CD14-positive monocyte (primary cell): ENCODE data around the gene ADCY1. TPM values are rescaled to one million over a fixed set of nuclear protein-coding genes. Genes with fewer than 3 reads are reported as not detected.

Experiments
- DNase-seq, 3 donors: peaks; one replicate each; pipeline ENCODE4 v3.0.0-alpha.2; 2011 to 2022
- H2AFZ ChIP-seq: 2 replicates; pipeline ENCODE4 v1.6.0; 2012; ENCODE audit warnings: mild to moderate bottlenecking, low read depth, low read length, inconsistent platforms; ENCODE audit not compliant: insufficient read depth, poor library complexity, severe bottlenecking
- H3K27ac ChIP-seq, 2 donors: 1 replicate in 1 of 2; 2 replicates in 1 of 2; pipeline ENCODE4 v1.5.1; 2012 to 2013; ENCODE audit warnings: low read length in 2 of 2, control low read depth in 1 of 2, inconsistent platforms in 1 of 2, low read depth in 1 of 2, mild to moderate bottlenecking in 1 of 2
- H3K27me3 ChIP-seq, 2 donors: one replicate each; pipeline versions ENCODE4 v1.6.0 to v1.6.1; 2011 to 2013; ENCODE audit warnings: low read length in 2 of 2; ENCODE audit not compliant: control insufficient read depth in 2 of 2, insufficient read depth in 2 of 2
- H3K36me3 ChIP-seq, 2 donors: replicated peaks in 1 of 2; 1 replicate in 1 of 2; 2 replicates in 1 of 2; pipeline versions ENCODE4 v1.5.1 to v1.6.1; 2012 to 2013; ENCODE audit warnings: low read length in 2 of 2, control low read depth in 1 of 2, inconsistent platforms in 1 of 2, mild to moderate bottlenecking in 1 of 2; ENCODE audit not compliant: insufficient read depth in 2 of 2, control insufficient read depth in 1 of 2
- H3K4me1 ChIP-seq, 2 donors: 1 replicate in 1 of 2; 2 replicates in 1 of 2; pipeline versions ENCODE4 v1.5.1 to v1.6.1; 2012 to 2013; ENCODE audit warnings: low read length in 2 of 2, control low read depth in 1 of 2, inconsistent platforms in 1 of 2, mild to moderate bottlenecking in 1 of 2, moderate library complexity in 1 of 2; ENCODE audit not compliant: insufficient read depth in 2 of 2, control insufficient read depth in 1 of 2
- H3K4me2 ChIP-seq: replicated peaks from 2 replicates; pipeline ENCODE3; 2012; ENCODE audit warnings: low read length, moderate library complexity, mild to moderate bottlenecking; ENCODE audit not compliant: poor library complexity, severe bottlenecking; ENCODE audit errors: extremely low read depth
- H3K4me3 ChIP-seq, 3 experiments: fragments of 200-600 bp in 1 of 3; sonication (generic) in 1 of 3; replicated peaks in 1 of 3; 1 replicate in 2 of 3; 2 replicates in 1 of 3; pipeline ENCODE4 v1.5.1; 2011 to 2013; ENCODE audit warnings: low read length in 3 of 3, mild to moderate bottlenecking in 3 of 3, control low read depth in 2 of 3, low read depth in 2 of 3, inconsistent platforms in 1 of 3, moderate library complexity in 1 of 3
- H3K79me2 ChIP-seq: 2 replicates; pipeline ENCODE4 v1.6.0; 2012; ENCODE audit warnings: mild to moderate bottlenecking, control low read depth, inconsistent platforms, low read length, moderate library complexity; ENCODE audit not compliant: insufficient read depth
- H3K9ac ChIP-seq: 2 replicates; pipeline ENCODE4 v1.6.0; 2017; ENCODE audit warnings: low read length, mild to moderate bottlenecking; ENCODE audit not compliant: insufficient read depth, poor library complexity, severe bottlenecking
- H3K9me3 ChIP-seq, 2 donors: replicated peaks in 1 of 2; 1 replicate in 1 of 2; 2 replicates in 1 of 2; pipeline versions ENCODE4 v1.5.1 to v1.6.1; 2012 to 2013; ENCODE audit warnings: low read length in 2 of 2, control low read depth in 1 of 2; ENCODE audit not compliant: control insufficient read depth in 1 of 2, insufficient read depth in 1 of 2
- H4K20me1 ChIP-seq: 2 replicates; pipeline ENCODE4 v1.6.0; 2012; ENCODE audit warnings: mild to moderate bottlenecking, low read length, control low read depth, moderate library complexity; ENCODE audit not compliant: insufficient read depth
- H3K27ac Mint-ChIP-seq, 7 donors: one replicate each; pipeline ENCODE4 v1.8.0; 2020; ENCODE audit warnings: mild to moderate bottlenecking in 7 of 7, mixed read lengths in 7 of 7, moderate library complexity in 6 of 7, inconsistent platforms in 2 of 7
- H3K27me3 Mint-ChIP-seq, 3 donors: one replicate each; pipeline ENCODE4 v1.8.0; 2021 to 2022; ENCODE audit warnings: low read depth in 3 of 3, mild to moderate bottlenecking in 3 of 3, mixed read lengths in 3 of 3, moderate library complexity in 3 of 3, inconsistent platforms in 1 of 3
- H3K36me3 Mint-ChIP-seq, 2 donors: one replicate each; pipeline ENCODE4 v1.8.0; 2020; ENCODE audit warnings: mixed read lengths in 2 of 2, inconsistent platforms in 1 of 2, mild to moderate bottlenecking in 1 of 2
- H3K4me1 Mint-ChIP-seq: one replicate; pipeline ENCODE4 v1.8.0; 2020; ENCODE audit warnings: mild to moderate bottlenecking, mixed read lengths
- H3K4me3 Mint-ChIP-seq, 2 donors: one replicate each; pipeline ENCODE4 v1.8.0; 2020; ENCODE audit warnings: mild to moderate bottlenecking in 2 of 2, mixed read lengths in 2 of 2, moderate library complexity in 1 of 2
- H3K9me3 Mint-ChIP-seq, 7 donors: one replicate each; pipeline ENCODE4 v1.8.0; 2020 to 2022; ENCODE audit warnings: mixed read lengths in 7 of 7, mild to moderate bottlenecking in 6 of 7, moderate library complexity in 6 of 7, inconsistent platforms in 2 of 7
- CTCF ChIP-seq: fragments of 200-600 bp; IDR thresholded peaks from one replicate; pipeline ENCODE4 v1.8.0; 2022; ENCODE audit warnings: antibody characterized with exemption, mild to moderate bottlenecking
- WGBS: methylation state at CpG from one replicate; pipeline ENCODE4 v1.1.5; 2013; ENCODE audit warnings: missing lambda C conversion rate; ENCODE audit not compliant: insufficient coverage; 5-methylcytosine and 5-hydroxymethylcytosine counted together
- intact Hi-C, 2 donors: fragments of 100-400 bp; cut with micrococcal nuclease; formaldehyde crosslinking; loops; one replicate each; pipeline versions ENCODE4 v1.15.0 to v1.15.1; 2023
- polyA plus RNA-seq, 3 donors: library from polyadenylated mRNA; depleted of rRNA in 1 of 3; unstranded in 2 of 3; stranded (reverse) in 1 of 3; fragments of 300-500 nt in 2 of 3; fragments of >200 nt in 1 of 3; fragmentation: Illumina TruSeq in 2 of 3; gene quantifications; 1 replicate in 2 of 3; 2 replicates in 1 of 3; pipeline ENCODE4 v1.2.3, GENCODE V29; 2012 to 2021

ADCY1 gene
- polyA plus RNA-seq, 3 donors, result 0.01 TPM; not detected in 2

- Mint-ChIP-seq H3K36me3 (no peaks in the 10 kb centered on the region), H3K27me3 (peaks cover 3% of the 10 kb centered on the region in 3 donors), H3K9me3 (peaks cover 10 to 26% (median 10%) of the 10 kb centered on the region in 7 donors), H3K4me1 (no peaks in the 10 kb centered on the region), H3K4me3 (no peak overlapping the region), H3K27ac (no peak overlapping the region)
- Histone ChIP-seq H4K20me1 (no peaks in the 10 kb centered on the region), H3K36me3 (no peaks in the 10 kb centered on the region), H2AFZ (no peak overlapping the region), H3K79me2 (no peaks in the 10 kb centered on the region), H3K4me2 (no peak overlapping the region), H3K27me3 (no peaks in the 10 kb centered on the region), H3K27ac (no peak overlapping the region), H3K4me3 (no peak overlapping the region), H3K9me3 (peaks cover 10 to 21% of the 10 kb centered on the region in 2 donors), H3K9ac (no peak overlapping the region), H3K4me1 (no peaks in the 10 kb centered on the region)
- 0% methylated on average over 2 of the region's 7 CpGs for WGBS
- no peak for TF ChIP-seq CTCF
- intact Hi-C loops, result no loop called here
- DNase-seq, result no peak
Observed at GRCh38 chr7:45606931-45607330, 32.8 kb downstream of the ADCY1 start.

GRCh38 chr7:45609180-45609579 is 35.0 kb downstream of the ADCY1 start:
- peaks cover 10 to 34% (median 16%) of the 10 kb centered on the region in 7 donors for H3K9me3 Mint-ChIP-seq
- no peak overlapping the region for H3K4me3 Mint-ChIP-seq
- no peak overlapping the region for H3K4me3 ChIP-seq
- H3K27me3 Mint-ChIP-seq, result peaks cover 3% of the 10 kb centered on the region in 3 donors
- no peak overlapping the region for H2AFZ ChIP-seq
- H3K4me1 Mint-ChIP-seq, result no peaks in the 10 kb centered on the region
- peaks cover 10 to 21% of the 10 kb centered on the region in 2 donors for H3K9me3 ChIP-seq
- H3K27me3 ChIP-seq, result no peaks in the 10 kb centered on the region
- H3K4me1 ChIP-seq, result no peaks in the 10 kb centered on the region
- no peak for DNase-seq
- no peak overlapping the region for H3K27ac Mint-ChIP-seq
- H3K27ac ChIP-seq, result no peak overlapping the region
- no peaks in the 10 kb centered on the region for H4K20me1 ChIP-seq
- no peak for TF ChIP-seq CTCF
- no peaks in the 10 kb centered on the region for H3K36me3 Mint-ChIP-seq
- H3K79me2 ChIP-seq, result no peaks in the 10 kb centered on the region
- H3K4me2 ChIP-seq, result no peak overlapping the region
- 90% methylated on average over 13 of the region's 16 CpGs for WGBS
- no peaks in the 10 kb centered on the region for H3K36me3 ChIP-seq
- no peak overlapping the region for H3K9ac ChIP-seq
- intact Hi-C loops, result no loop called here
